Gastrocnemius medialis (tissue), 4 donors: ENCODE results near the gene FIBCD1. TPM values are rescaled to one million over a fixed set of nuclear protein-coding genes. Genes with fewer than 3 reads are reported as not detected.

Experiments
- ATAC-seq, 2 donors: fragments of 150-250 bp; one replicate each; pipeline ENCODE4 v1.9.1; 2016
- DNase-seq, 2 donors: peaks; one replicate each; pipeline ENCODE4 v3.0.0-alpha.2; 2019
- H3K27ac ChIP-seq, 4 donors: fragments of 200-600 bp; sonication (generic); 1 replicate in 1 of 4; 2 replicates in 3 of 4; pipeline ENCODE4 v1.5.1; 2016 to 2018; ENCODE audit warnings: mild to moderate bottlenecking in 2 of 4, moderate library complexity in 1 of 4
- H3K27me3 ChIP-seq, 3 donors: fragments of 200-600 bp; sonication (generic) in 2 of 3; 1 replicate in 1 of 3; 2 replicates in 2 of 3; pipeline versions ENCODE4 v1.5.1 to v1.6.0; 2016 to 2019; ENCODE audit warnings: mild to moderate bottlenecking in 1 of 3, moderate library complexity in 1 of 3
- H3K36me3 ChIP-seq, 2 donors: fragments of 200-600 bp; sonication (generic) in 1 of 2; one replicate each; pipeline ENCODE4 v1.5.1; 2017 to 2018
- H3K4me1 ChIP-seq, 2 donors: fragments of 200-600 bp; sonication (generic) in 1 of 2; one replicate each; pipeline ENCODE4 v1.5.1; 2016 to 2017; ENCODE audit warnings: mild to moderate bottlenecking in 2 of 2
- H3K4me3 ChIP-seq, 4 donors: fragments of 200-600 bp; sonication (generic) in 3 of 4; 1 replicate in 1 of 4; 2 replicates in 3 of 4; pipeline ENCODE4 v1.5.1; 2016 to 2019; ENCODE audit warnings: mild to moderate bottlenecking in 2 of 4
- H3K9me3 ChIP-seq, 3 donors: fragments of 200-600 bp; sonication (generic) in 2 of 3; 1 replicate in 1 of 3; 2 replicates in 2 of 3; pipeline ENCODE4 v1.5.1; 2016 to 2019
- CTCF ChIP-seq, 5 experiments: fragments of 450-650 bp in 3 of 5; fragments of 200-600 bp in 2 of 5; sonication (generic) in 2 of 5; IDR thresholded peaks in 4 of 5; conservative IDR thresholded peaks in 1 of 5; 1 replicate in 4 of 5; 2 replicates in 1 of 5; pipeline ENCODE4 v1.5.1; 2016 to 2019; ENCODE audit warnings: antibody characterized with exemption in 5 of 5, mild to moderate bottlenecking in 3 of 5, moderate library complexity in 3 of 5
- POLR2A ChIP-seq, 2 donors: fragments of 450-650 bp; IDR thresholded peaks; one replicate each; pipeline ENCODE4 v1.6.1; 2017; ENCODE audit warnings: antibody characterized with exemption in 2 of 2, mild to moderate bottlenecking in 2 of 2, moderate library complexity in 2 of 2
- in situ Hi-C, 4 donors: fragments of 200-750 bp; cut with MboI; loops; one replicate each; pipeline versions ENCODE4 v1.15.0 to v1.8.0; 2017; ENCODE audit warnings: low sequenced_read_pairs in 4 of 4
- intact Hi-C: fragments of 100-400 bp; cut with DNase I; formaldehyde crosslinking; loops from one replicate; pipeline ENCODE4 v1.15.1; 2023; ENCODE audit warnings: low total_unique reads
- total RNA-seq, 4 donors: library from RNA; depleted of rRNA; stranded (reverse); fragments of >200 nt; gene quantifications; one replicate each; pipeline versions ENCODE4 v1.1.0 to v1.2.3, GENCODE V29; 2016

The FIBCD1 gene
- total RNA-seq, 4 donors from 2014 or later = not detected

GRCh38 chr9:130874783-130875182 lies 64.3 kb downstream of the FIBCD1 start:
- no peak overlapping the region for H3K27ac ChIP-seq

GRCh38 chr9:130873966-130874365 lies 65.1 kb downstream of the FIBCD1 start:
- intact Hi-C loops (no loop called here), in situ Hi-C loops (no loop called here)
- no peaks in the 10 kb centered on the region for H3K9me3 ChIP-seq
- no peak for DNase-seq
- H3K27ac ChIP-seq = no peak overlapping the region
- H3K27me3 ChIP-seq = no peaks in the 10 kb centered on the region
- no peak for ATAC-seq
- no peak for TF ChIP-seq POLR2A (IDR thresholded peaks at IDR 0.05)
- no peak for TF ChIP-seq CTCF (IDR thresholded peaks at IDR 0.05 in 4 of 5, conservative IDR thresholded peaks at IDR 0.05 in 1 of 5)
- no peak overlapping the region for H3K4me3 ChIP-seq
- H3K4me1 ChIP-seq = peaks cover 12 to 16% of the 10 kb centered on the region in 2 donors
- peaks cover 0 to 48% of the 10 kb centered on the region in 2 donors for H3K36me3 ChIP-seq

More at GRCh38 chr9:130874783-130875182, 64.3 kb downstream of the FIBCD1 start:
- TF ChIP-seq CTCF (IDR thresholded peaks at IDR 0.05 in 4 of 5, conservative IDR thresholded peaks at IDR 0.05 in 1 of 5) = no peak
- TF ChIP-seq POLR2A (IDR thresholded peaks at IDR 0.05) = no peak
- no peak for ATAC-seq
- peaks cover 12 to 16% of the 10 kb centered on the region in 2 donors for H3K4me1 ChIP-seq
- H3K27me3 ChIP-seq = no peaks in the 10 kb centered on the region
- intact Hi-C loops = no loop called here
- H3K9me3 ChIP-seq = no peaks in the 10 kb centered on the region
- in situ Hi-C loops = no loop called here
- DNase-seq = no peak
- no peak overlapping the region for H3K4me3 ChIP-seq
- peaks cover 0 to 56% of the 10 kb centered on the region in 2 donors for H3K36me3 ChIP-seq

- TF ChIP-seq CTCF (IDR thresholded peaks at IDR 0.05 in 4 of 5, conservative IDR thresholded peaks at IDR 0.05 in 1 of 5) (no peak), POLR2A (IDR thresholded peaks at IDR 0.05) (no peak)
- Histone ChIP-seq H3K4me1 (peaks cover 12 to 16% of the 10 kb centered on the region in 2 donors), H3K27me3 (no peaks in the 10 kb centered on the region), H3K9me3 (no peaks in the 10 kb centered on the region), H3K27ac (peak overlapping the region in 2 of 4 donors; percentile 26 to 41), H3K4me3 (no peak overlapping the region), H3K36me3 (peaks cover 0 to 38% of the 10 kb centered on the region in 2 donors)
- intact Hi-C loops (no loop called here), in situ Hi-C loops (no loop called here)
- peak; percentile 71 to 91 for ATAC-seq
- DNase-seq = peak in 1 of 2 donors; percentile 54
Measured at GRCh38 chr9:130872912-130873503, 66.0 kb downstream of the FIBCD1 start.

- H3K36me3 ChIP-seq = peaks cover 0 to 36% of the 10 kb centered on the region in 2 donors
- H3K4me1 ChIP-seq = peaks cover 12 to 16% of the 10 kb centered on the region in 2 donors
- no peaks in the 10 kb centered on the region for H3K9me3 ChIP-seq
- intact Hi-C loops = no loop called here
- no peaks in the 10 kb centered on the region for H3K27me3 ChIP-seq
- DNase-seq = no peak
- H3K4me3 ChIP-seq = no peak overlapping the region
- no peak for ATAC-seq
- H3K27ac ChIP-seq = peak overlapping the region in 1 of 4 donors; percentile 41
- TF ChIP-seq POLR2A (IDR thresholded peaks at IDR 0.05) = no peak
- no peak for TF ChIP-seq CTCF (IDR thresholded peaks at IDR 0.05 in 4 of 5, conservative IDR thresholded peaks at IDR 0.05 in 1 of 5)
- in situ Hi-C loops = no loop called here
Measured at GRCh38 chr9:130872508-130872907, 66.5 kb downstream of the FIBCD1 start.
